H9 (cell line): Measurements from ENCODE around the gene NRDE2. TPM values are rescaled to one million over a fixed set of nuclear protein-coding genes. Genes with fewer than 3 reads are reported as not detected.

Source experiments
- DNase-seq: peaks from one replicate; pipeline ENCODE4 v3.0.0-alpha.2; 2017
- H2AFZ ChIP-seq: one replicate; pipeline ENCODE4 v1.6.1; 2013; ENCODE audit warnings: mild to moderate bottlenecking, low read length, control low read depth, moderate library complexity
- H2AK5ac ChIP-seq: 2 replicates; pipeline ENCODE4 v1.6.1; 2013; ENCODE audit warnings: low read length, control low read depth, mixed read lengths; ENCODE audit not compliant: insufficient read length
- H2BK120ac ChIP-seq: one replicate; pipeline ENCODE4 v1.6.1; 2013; ENCODE audit warnings: low read depth, mild to moderate bottlenecking, low read length, control low read depth, inconsistent platforms; ENCODE audit not compliant: poor library complexity, severe bottlenecking
- H2BK12ac ChIP-seq: 2 replicates; pipeline ENCODE4 v1.6.1; 2013; ENCODE audit warnings: low read length, control low read depth, mixed read lengths, low read depth; ENCODE audit not compliant: insufficient read length
- H2BK15ac ChIP-seq: 2 replicates; pipeline ENCODE4 v1.6.1; 2013; ENCODE audit warnings: low read depth, low read length, control low read depth
- H2BK20ac ChIP-seq: one replicate; pipeline ENCODE4 v1.6.1; 2013; ENCODE audit warnings: low read depth, mild to moderate bottlenecking, low read length, control low read depth, inconsistent platforms; ENCODE audit not compliant: poor library complexity, severe bottlenecking
- H2BK5ac ChIP-seq: 2 replicates; pipeline ENCODE4 v1.6.1; 2013; ENCODE audit warnings: low read length, control low read depth, mixed read lengths; ENCODE audit not compliant: insufficient read length
- H3K14ac ChIP-seq: 2 replicates; pipeline ENCODE4 v1.6.1; 2013; ENCODE audit warnings: low read length, control low read depth; ENCODE audit not compliant: insufficient read depth
- H3K18ac ChIP-seq: 2 replicates; pipeline ENCODE4 v1.6.1; 2013; ENCODE audit warnings: low read depth, mild to moderate bottlenecking, mixed read lengths, low read length, control low read depth; ENCODE audit not compliant: insufficient read length
- H3K23ac ChIP-seq: 2 replicates; pipeline ENCODE4 v1.6.1; 2013; ENCODE audit warnings: low read length, control low read depth, mixed read lengths, low read depth; ENCODE audit not compliant: insufficient read length
- H3K23me2 ChIP-seq: 2 replicates; pipeline ENCODE4 v1.6.1; 2013; ENCODE audit warnings: low read depth, mild to moderate bottlenecking, mixed read lengths, low read length, control low read depth; ENCODE audit not compliant: insufficient read length, poor library complexity, severe bottlenecking
- H3K27ac ChIP-seq: 2 replicates; pipeline ENCODE4 v1.5.1; 2013; ENCODE audit warnings: low read length, control low read depth, mixed read lengths, low read depth; ENCODE audit not compliant: insufficient read length
- H3K27me3 ChIP-seq: 2 replicates; pipeline ENCODE4 v1.6.1; 2013; ENCODE audit warnings: low read length, control low read depth, inconsistent platforms; ENCODE audit not compliant: insufficient read depth
- H3K4ac ChIP-seq: 2 replicates; pipeline ENCODE4 v1.6.1; 2013; ENCODE audit warnings: low read depth, mild to moderate bottlenecking, control low read depth, inconsistent platforms, low read length, moderate library complexity
- H3K4me1 ChIP-seq: 2 replicates; pipeline ENCODE4 v1.6.1; 2013; ENCODE audit warnings: low read length, control low read depth, inconsistent platforms; ENCODE audit not compliant: insufficient read depth
- H3K4me2 ChIP-seq: 2 replicates; pipeline ENCODE4 v1.6.1; 2013; ENCODE audit warnings: low read length, control low read depth, mixed read lengths; ENCODE audit not compliant: insufficient read length, insufficient read depth
- H3K56ac ChIP-seq: 2 replicates; pipeline ENCODE4 v1.6.1; 2013; ENCODE audit warnings: low read depth, mild to moderate bottlenecking, mixed read lengths, low read length, control low read depth; ENCODE audit not compliant: insufficient read length
- H3K79me1 ChIP-seq: 2 replicates; pipeline ENCODE4 v1.6.1; 2013; ENCODE audit warnings: low read depth, mild to moderate bottlenecking, moderate library complexity, low read length, control low read depth, inconsistent platforms; ENCODE audit not compliant: insufficient read depth, poor library complexity, severe bottlenecking
- H3K79me2 ChIP-seq: 2 replicates; pipeline ENCODE4 v1.6.1; 2013; ENCODE audit warnings: low read length, control low read depth, inconsistent platforms; ENCODE audit not compliant: insufficient read depth
- H3K9ac ChIP-seq: 2 replicates; pipeline ENCODE4 v1.6.1; 2013; ENCODE audit warnings: low read length, control low read depth, mixed read lengths; ENCODE audit not compliant: insufficient read length; ENCODE audit errors: extremely low read depth
- H3K9me3 ChIP-seq: one replicate; pipeline ENCODE4 v1.6.1; 2013; ENCODE audit warnings: low read depth, low read length, inconsistent platforms; ENCODE audit not compliant: control insufficient read depth
- H3T11ph ChIP-seq: one replicate; pipeline ENCODE4 v1.6.1; 2013; ENCODE audit warnings: mild to moderate bottlenecking, low read length, control low read depth, inconsistent platforms
- H4K20me1 ChIP-seq: one replicate; pipeline ENCODE4 v1.6.1; 2013; ENCODE audit not compliant: control insufficient read depth, insufficient read length, insufficient read depth
- H4K5ac ChIP-seq: 2 replicates; pipeline ENCODE4 v1.6.1; 2013; ENCODE audit warnings: low read depth, mild to moderate bottlenecking, mixed read lengths, low read length, control low read depth; ENCODE audit not compliant: insufficient read length
- H4K8ac ChIP-seq: replicated peaks from 2 replicates; pipeline ENCODE4 v1.6.1; 2013; ENCODE audit warnings: low read length, control low read depth, mixed read lengths, low read depth; ENCODE audit not compliant: insufficient read length
- H4K91ac ChIP-seq: 2 replicates; pipeline ENCODE4 v1.6.1; 2013; ENCODE audit warnings: low read depth, mild to moderate bottlenecking, moderate library complexity, mixed read lengths, low read length, control low read depth; ENCODE audit not compliant: insufficient read length
- H3K27ac Mint-ChIP-seq, 3 experiments: 2 replicates in 2 of 3; 3 replicates in 1 of 3; pipeline ENCODE4 v1.8.0; 2020 to 2021; ENCODE audit warnings: mixed read lengths in 3 of 3, mild to moderate bottlenecking in 1 of 3, moderate library complexity in 1 of 3
- H3K27me3 Mint-ChIP-seq: 2 replicates; pipeline ENCODE4 v1.8.0; 2021; ENCODE audit warnings: low read depth, mild to moderate bottlenecking, moderate library complexity, mixed read lengths
- H3K36me3 Mint-ChIP-seq, 3 experiments: 2 replicates in 2 of 3; 3 replicates in 1 of 3; pipeline ENCODE4 v1.8.0; 2020 to 2021; ENCODE audit warnings: low read depth in 3 of 3, mixed read lengths in 3 of 3; ENCODE audit not compliant: insufficient read depth in 1 of 3
- H3K4me1 Mint-ChIP-seq, 2 experiments: 2 replicates each; pipeline ENCODE4 v1.8.0; 2020; ENCODE audit warnings: mixed read lengths in 2 of 2
- H3K4me3 Mint-ChIP-seq, 2 experiments: 2 replicates in 1 of 2; 3 replicates in 1 of 2; pipeline ENCODE4 v1.8.0; 2020 to 2021; ENCODE audit warnings: mild to moderate bottlenecking in 2 of 2, mixed read lengths in 2 of 2, moderate library complexity in 1 of 2
- H3K9me3 Mint-ChIP-seq, 2 experiments: 2 replicates in 1 of 2; 3 replicates in 1 of 2; pipeline ENCODE4 v1.8.0; 2020; ENCODE audit warnings: mild to moderate bottlenecking in 2 of 2, mixed read lengths in 2 of 2, moderate library complexity in 1 of 2
- WGBS: extraction: QIAGEN DNeasy Blood & Tissue Kit; methylation state at CpG from one replicate; pipeline ENCODE4 v1.1.7; 2013; ENCODE audit warnings: missing lambda C conversion rate, low lambda C conversion rate, mixed read lengths; ENCODE audit not compliant: insufficient read length; ENCODE audit errors: extremely low coverage; 5-methylcytosine and 5-hydroxymethylcytosine counted together
- total RNA-seq: library from RNA; stranded (reverse); gene quantifications from 2 replicates; pipeline ENCODE4 v1.2.1, GENCODE V29; 2021
- TF ChIP-seq, protein P1 (sequence below): fragments of 200-600 bp; sonication (generic); conservative IDR thresholded peaks from 3 replicates; pipeline ENCODE4 v1.8.0; 2021; ENCODE audit warnings: antibody characterized with exemption, mild to moderate bottlenecking

NRDE2 gene
- total RNA-seq, 1 experiment from 2014 or later = 21.2 TPM

- H3K36me3 Mint-ChIP-seq = peaks cover 1 to 65% (median 37%) of the 10 kb centered on the region in 3 experiments; a peak in 6 of 7 replicates
- Histone ChIP-seq H3K14ac (no peak overlapping the region), H3K27ac (no peak overlapping the region), H4K20me1 (no peaks in the 10 kb centered on the region), H3K4me2 (no peak overlapping the region), H3K9ac (no peak overlapping the region), H2BK5ac (no peak overlapping the region), H4K5ac (no peak overlapping the region), H2BK12ac (no peak overlapping the region), H3K18ac (no peak overlapping the region), H2BK15ac (no peak overlapping the region), H3K79me1 (no peaks in the 10 kb centered on the region), H3K56ac (no peak overlapping the region), H3K23ac (no peak overlapping the region), H3K4me1 (no peaks in the 10 kb centered on the region), H3K4ac (no peak overlapping the region), H4K91ac (no peak overlapping the region), H3K27me3 (no peaks in the 10 kb centered on the region), H2AK5ac (no peak overlapping the region), H3K9me3 (no peaks in the 10 kb centered on the region), H3K79me2 (no peaks in the 10 kb centered on the region), H4K8ac (no peak overlapping the region), H3T11ph (no peak overlapping the region), H2BK120ac (no peak overlapping the region), H3K23me2 (no peaks in the 10 kb centered on the region), H2AFZ (no peak overlapping the region), H2BK20ac (no peak overlapping the region)
- H3K9me3 Mint-ChIP-seq = no peaks in the 10 kb centered on the region
- DNase-seq = no peak
- peaks cover 18 to 26% of the 10 kb centered on the region in 2 experiments for H3K4me1 Mint-ChIP-seq
- no CpG with 5 or more reads among the region's 11 CpGs for WGBS
- H3K4me3 Mint-ChIP-seq = no peak overlapping the region
- no peaks in the 10 kb centered on the region for H3K27me3 Mint-ChIP-seq
- no peak overlapping the region for H3K27ac Mint-ChIP-seq
- TF ChIP-seq, protein P1, sequence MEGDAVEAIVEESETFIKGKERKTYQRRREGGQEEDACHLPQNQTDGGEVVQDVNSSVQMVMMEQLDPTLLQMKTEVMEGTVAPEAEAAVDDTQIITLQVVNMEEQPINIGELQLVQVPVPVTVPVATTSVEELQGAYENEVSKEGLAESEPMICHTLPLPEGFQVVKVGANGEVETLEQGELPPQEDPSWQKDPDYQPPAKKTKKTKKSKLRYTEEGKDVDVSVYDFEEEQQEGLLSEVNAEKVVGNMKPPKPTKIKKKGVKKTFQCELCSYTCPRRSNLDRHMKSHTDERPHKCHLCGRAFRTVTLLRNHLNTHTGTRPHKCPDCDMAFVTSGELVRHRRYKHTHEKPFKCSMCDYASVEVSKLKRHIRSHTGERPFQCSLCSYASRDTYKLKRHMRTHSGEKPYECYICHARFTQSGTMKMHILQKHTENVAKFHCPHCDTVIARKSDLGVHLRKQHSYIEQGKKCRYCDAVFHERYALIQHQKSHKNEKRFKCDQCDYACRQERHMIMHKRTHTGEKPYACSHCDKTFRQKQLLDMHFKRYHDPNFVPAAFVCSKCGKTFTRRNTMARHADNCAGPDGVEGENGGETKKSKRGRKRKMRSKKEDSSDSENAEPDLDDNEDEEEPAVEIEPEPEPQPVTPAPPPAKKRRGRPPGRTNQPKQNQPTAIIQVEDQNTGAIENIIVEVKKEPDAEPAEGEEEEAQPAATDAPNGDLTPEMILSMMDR = no peak
Measured at GRCh38 chr14:90293766-90294730, 37.7 kb downstream of the NRDE2 start.
